H9 (cell line): ENCODE data around the gene CLINT1. TPM values are rescaled to one million over a fixed set of nuclear protein-coding genes. Genes with fewer than 3 reads are reported as not detected.

Source experiments
- DNase-seq: peaks from one replicate; pipeline ENCODE4 v3.0.0-alpha.2; 2017
- H2AFZ ChIP-seq: one replicate; pipeline ENCODE4 v1.6.1; 2013; ENCODE audit warnings: mild to moderate bottlenecking, low read length, control low read depth, moderate library complexity
- H2AK5ac ChIP-seq: 2 replicates; pipeline ENCODE4 v1.6.1; 2013; ENCODE audit warnings: low read length, control low read depth, mixed read lengths; ENCODE audit not compliant: insufficient read length
- H2BK120ac ChIP-seq: one replicate; pipeline ENCODE4 v1.6.1; 2013; ENCODE audit warnings: low read depth, mild to moderate bottlenecking, low read length, control low read depth, inconsistent platforms; ENCODE audit not compliant: poor library complexity, severe bottlenecking
- H2BK12ac ChIP-seq: 2 replicates; pipeline ENCODE4 v1.6.1; 2013; ENCODE audit warnings: low read length, control low read depth, mixed read lengths, low read depth; ENCODE audit not compliant: insufficient read length
- H2BK15ac ChIP-seq: 2 replicates; pipeline ENCODE4 v1.6.1; 2013; ENCODE audit warnings: low read depth, low read length, control low read depth
- H2BK20ac ChIP-seq: one replicate; pipeline ENCODE4 v1.6.1; 2013; ENCODE audit warnings: low read depth, mild to moderate bottlenecking, low read length, control low read depth, inconsistent platforms; ENCODE audit not compliant: poor library complexity, severe bottlenecking
- H2BK5ac ChIP-seq: 2 replicates; pipeline ENCODE4 v1.6.1; 2013; ENCODE audit warnings: low read length, control low read depth, mixed read lengths; ENCODE audit not compliant: insufficient read length
- H3K14ac ChIP-seq: 2 replicates; pipeline ENCODE4 v1.6.1; 2013; ENCODE audit warnings: low read length, control low read depth; ENCODE audit not compliant: insufficient read depth
- H3K18ac ChIP-seq: 2 replicates; pipeline ENCODE4 v1.6.1; 2013; ENCODE audit warnings: low read depth, mild to moderate bottlenecking, mixed read lengths, low read length, control low read depth; ENCODE audit not compliant: insufficient read length
- H3K23ac ChIP-seq: 2 replicates; pipeline ENCODE4 v1.6.1; 2013; ENCODE audit warnings: low read length, control low read depth, mixed read lengths, low read depth; ENCODE audit not compliant: insufficient read length
- H3K23me2 ChIP-seq: 2 replicates; pipeline ENCODE4 v1.6.1; 2013; ENCODE audit warnings: low read depth, mild to moderate bottlenecking, mixed read lengths, low read length, control low read depth; ENCODE audit not compliant: insufficient read length, poor library complexity, severe bottlenecking
- H3K27ac ChIP-seq: 2 replicates; pipeline ENCODE4 v1.5.1; 2013; ENCODE audit warnings: low read length, control low read depth, mixed read lengths, low read depth; ENCODE audit not compliant: insufficient read length
- H3K27me3 ChIP-seq: 2 replicates; pipeline ENCODE4 v1.6.1; 2013; ENCODE audit warnings: low read length, control low read depth, inconsistent platforms; ENCODE audit not compliant: insufficient read depth
- H3K4ac ChIP-seq: 2 replicates; pipeline ENCODE4 v1.6.1; 2013; ENCODE audit warnings: low read depth, mild to moderate bottlenecking, control low read depth, inconsistent platforms, low read length, moderate library complexity
- H3K4me1 ChIP-seq: 2 replicates; pipeline ENCODE4 v1.6.1; 2013; ENCODE audit warnings: low read length, control low read depth, inconsistent platforms; ENCODE audit not compliant: insufficient read depth
- H3K4me2 ChIP-seq: 2 replicates; pipeline ENCODE4 v1.6.1; 2013; ENCODE audit warnings: low read length, control low read depth, mixed read lengths; ENCODE audit not compliant: insufficient read length, insufficient read depth
- H3K56ac ChIP-seq: 2 replicates; pipeline ENCODE4 v1.6.1; 2013; ENCODE audit warnings: low read depth, mild to moderate bottlenecking, mixed read lengths, low read length, control low read depth; ENCODE audit not compliant: insufficient read length
- H3K79me1 ChIP-seq: 2 replicates; pipeline ENCODE4 v1.6.1; 2013; ENCODE audit warnings: low read depth, mild to moderate bottlenecking, moderate library complexity, low read length, control low read depth, inconsistent platforms; ENCODE audit not compliant: insufficient read depth, poor library complexity, severe bottlenecking
- H3K79me2 ChIP-seq: 2 replicates; pipeline ENCODE4 v1.6.1; 2013; ENCODE audit warnings: low read length, control low read depth, inconsistent platforms; ENCODE audit not compliant: insufficient read depth
- H3K9ac ChIP-seq: 2 replicates; pipeline ENCODE4 v1.6.1; 2013; ENCODE audit warnings: low read length, control low read depth, mixed read lengths; ENCODE audit not compliant: insufficient read length; ENCODE audit errors: extremely low read depth
- H3K9me3 ChIP-seq: one replicate; pipeline ENCODE4 v1.6.1; 2013; ENCODE audit warnings: low read depth, low read length, inconsistent platforms; ENCODE audit not compliant: control insufficient read depth
- H3T11ph ChIP-seq: one replicate; pipeline ENCODE4 v1.6.1; 2013; ENCODE audit warnings: mild to moderate bottlenecking, low read length, control low read depth, inconsistent platforms
- H4K20me1 ChIP-seq: one replicate; pipeline ENCODE4 v1.6.1; 2013; ENCODE audit not compliant: control insufficient read depth, insufficient read length, insufficient read depth
- H4K5ac ChIP-seq: 2 replicates; pipeline ENCODE4 v1.6.1; 2013; ENCODE audit warnings: low read depth, mild to moderate bottlenecking, mixed read lengths, low read length, control low read depth; ENCODE audit not compliant: insufficient read length
- H4K8ac ChIP-seq: replicated peaks from 2 replicates; pipeline ENCODE4 v1.6.1; 2013; ENCODE audit warnings: low read length, control low read depth, mixed read lengths, low read depth; ENCODE audit not compliant: insufficient read length
- H4K91ac ChIP-seq: 2 replicates; pipeline ENCODE4 v1.6.1; 2013; ENCODE audit warnings: low read depth, mild to moderate bottlenecking, moderate library complexity, mixed read lengths, low read length, control low read depth; ENCODE audit not compliant: insufficient read length
- H3K27ac Mint-ChIP-seq, 3 experiments: 2 replicates in 2 of 3; 3 replicates in 1 of 3; pipeline ENCODE4 v1.8.0; 2020 to 2021; ENCODE audit warnings: mixed read lengths in 3 of 3, mild to moderate bottlenecking in 1 of 3, moderate library complexity in 1 of 3
- H3K27me3 Mint-ChIP-seq: 2 replicates; pipeline ENCODE4 v1.8.0; 2021; ENCODE audit warnings: low read depth, mild to moderate bottlenecking, moderate library complexity, mixed read lengths
- H3K36me3 Mint-ChIP-seq, 3 experiments: 2 replicates in 2 of 3; 3 replicates in 1 of 3; pipeline ENCODE4 v1.8.0; 2020 to 2021; ENCODE audit warnings: low read depth in 3 of 3, mixed read lengths in 3 of 3; ENCODE audit not compliant: insufficient read depth in 1 of 3
- H3K4me1 Mint-ChIP-seq, 2 experiments: 2 replicates each; pipeline ENCODE4 v1.8.0; 2020; ENCODE audit warnings: mixed read lengths in 2 of 2
- H3K4me3 Mint-ChIP-seq, 2 experiments: 2 replicates in 1 of 2; 3 replicates in 1 of 2; pipeline ENCODE4 v1.8.0; 2020 to 2021; ENCODE audit warnings: mild to moderate bottlenecking in 2 of 2, mixed read lengths in 2 of 2, moderate library complexity in 1 of 2
- H3K9me3 Mint-ChIP-seq, 2 experiments: 2 replicates in 1 of 2; 3 replicates in 1 of 2; pipeline ENCODE4 v1.8.0; 2020; ENCODE audit warnings: mild to moderate bottlenecking in 2 of 2, mixed read lengths in 2 of 2, moderate library complexity in 1 of 2
- WGBS: extraction: QIAGEN DNeasy Blood & Tissue Kit; methylation state at CpG from one replicate; pipeline ENCODE4 v1.1.7; 2013; ENCODE audit warnings: missing lambda C conversion rate, low lambda C conversion rate, mixed read lengths; ENCODE audit not compliant: insufficient read length; ENCODE audit errors: extremely low coverage; 5-methylcytosine and 5-hydroxymethylcytosine counted together
- total RNA-seq: library from RNA; stranded (reverse); gene quantifications from 2 replicates; pipeline ENCODE4 v1.2.1, GENCODE V29; 2021
- TF ChIP-seq, protein P1 (sequence below): fragments of 200-600 bp; sonication (generic); conservative IDR thresholded peaks from 3 replicates; pipeline ENCODE4 v1.8.0; 2021; ENCODE audit warnings: antibody characterized with exemption, mild to moderate bottlenecking

CLINT1 gene
- total RNA-seq, 1 experiment from 2014 or later: 79.1 TPM

DNA sequence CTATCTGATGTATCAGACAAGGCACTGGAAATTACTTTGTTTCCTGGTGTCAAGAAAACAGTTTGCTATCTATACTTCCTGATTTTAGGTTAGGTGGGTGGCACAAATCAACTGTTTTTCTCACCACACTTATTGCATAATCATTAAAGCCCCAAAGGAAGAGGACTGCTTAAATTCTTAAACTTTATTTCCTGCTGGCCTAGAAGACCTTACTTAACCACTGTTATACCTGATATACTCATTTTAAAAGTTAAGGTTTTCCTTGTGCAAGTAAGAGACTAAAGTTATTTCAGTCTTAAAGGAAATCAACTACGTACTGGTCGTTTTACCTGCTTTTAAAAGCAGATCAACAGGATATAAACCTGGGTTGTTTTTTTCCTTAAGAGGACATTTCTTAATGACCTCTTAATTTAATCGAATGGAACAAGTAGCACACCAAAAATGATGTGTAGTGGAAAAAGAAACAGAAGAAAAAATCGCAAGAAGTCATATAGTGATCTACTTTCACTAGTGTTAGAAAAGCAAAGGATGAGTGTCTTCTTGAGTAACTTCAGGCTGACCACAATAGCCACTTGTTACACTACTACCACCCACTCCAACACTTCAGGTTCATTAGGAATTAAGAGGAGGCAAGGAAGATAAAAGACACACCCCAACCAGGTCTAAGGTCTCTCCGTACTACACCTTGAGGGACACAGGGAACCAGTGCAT lies 974 bp downstream of the CLINT1 start:
- no peak overlapping the region for H2BK15ac ChIP-seq
- peak overlapping the region; percentile 97 for H3K14ac ChIP-seq
- H3K56ac ChIP-seq: no peak overlapping the region
- no peak overlapping the region for H4K8ac ChIP-seq
- no peak overlapping the region for H4K91ac ChIP-seq
- no CpG with 5 or more reads among the region's 5 CpGs for WGBS
- no peak overlapping the region for H2BK20ac ChIP-seq
- Mint-ChIP-seq H3K36me3 (peaks cover 0 to 5% (median 0%) of the 10 kb centered on the region in 3 experiments; a peak in 1 of 7 replicates), H3K27ac (peak overlapping the region; percentile 84 to 99 (median 93)), H3K9me3 (no peaks in the 10 kb centered on the region), H3K4me3 (peak overlapping the region; percentile 96 to 97), H3K4me1 (peaks cover 31 to 35% of the 10 kb centered on the region in 2 experiments), H3K27me3 (no peaks in the 10 kb centered on the region)
- H2BK5ac ChIP-seq: peak overlapping the region; percentile 57
- no peak overlapping the region for H2BK120ac ChIP-seq
- H3K18ac ChIP-seq: peak overlapping the region; percentile 96
- H3K79me2 ChIP-seq: peaks cover 24% of the 10 kb centered on the region
- H2AFZ ChIP-seq: no peak overlapping the region
- no peaks in the 10 kb centered on the region; the same call in 1 of the 2 replicates for H3K27me3 ChIP-seq
- no peaks in the 10 kb centered on the region for H4K20me1 ChIP-seq
- H2AK5ac ChIP-seq: no peak overlapping the region
- no peak overlapping the region for H3K27ac ChIP-seq
- H3K9me3 ChIP-seq: no peaks in the 10 kb centered on the region
- H3K9ac ChIP-seq: peak overlapping the region; percentile 89
- H3K23me2 ChIP-seq: peaks cover 4% of the 10 kb centered on the region
- no peak overlapping the region for H3T11ph ChIP-seq
- H3K4ac ChIP-seq: no peak overlapping the region
- no peak overlapping the region for H2BK12ac ChIP-seq
- peaks cover 3% of the 10 kb centered on the region for H3K4me1 ChIP-seq
- H4K5ac ChIP-seq: no peak overlapping the region
- TF ChIP-seq, protein P1, sequence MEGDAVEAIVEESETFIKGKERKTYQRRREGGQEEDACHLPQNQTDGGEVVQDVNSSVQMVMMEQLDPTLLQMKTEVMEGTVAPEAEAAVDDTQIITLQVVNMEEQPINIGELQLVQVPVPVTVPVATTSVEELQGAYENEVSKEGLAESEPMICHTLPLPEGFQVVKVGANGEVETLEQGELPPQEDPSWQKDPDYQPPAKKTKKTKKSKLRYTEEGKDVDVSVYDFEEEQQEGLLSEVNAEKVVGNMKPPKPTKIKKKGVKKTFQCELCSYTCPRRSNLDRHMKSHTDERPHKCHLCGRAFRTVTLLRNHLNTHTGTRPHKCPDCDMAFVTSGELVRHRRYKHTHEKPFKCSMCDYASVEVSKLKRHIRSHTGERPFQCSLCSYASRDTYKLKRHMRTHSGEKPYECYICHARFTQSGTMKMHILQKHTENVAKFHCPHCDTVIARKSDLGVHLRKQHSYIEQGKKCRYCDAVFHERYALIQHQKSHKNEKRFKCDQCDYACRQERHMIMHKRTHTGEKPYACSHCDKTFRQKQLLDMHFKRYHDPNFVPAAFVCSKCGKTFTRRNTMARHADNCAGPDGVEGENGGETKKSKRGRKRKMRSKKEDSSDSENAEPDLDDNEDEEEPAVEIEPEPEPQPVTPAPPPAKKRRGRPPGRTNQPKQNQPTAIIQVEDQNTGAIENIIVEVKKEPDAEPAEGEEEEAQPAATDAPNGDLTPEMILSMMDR: no peak
- no peak for DNase-seq
- H3K79me1 ChIP-seq: peaks cover 2% of the 10 kb centered on the region
- H3K4me2 ChIP-seq: peak overlapping the region; percentile 97
- no peak overlapping the region for H3K23ac ChIP-seq
